Ectodermal cell (in vitro differentiated cells): Measurements from ENCODE around the gene IRF7.
"Not testable (repeated sequence)": the region's sequence is repeated elsewhere in the genome, so short reads cannot be mapped to it uniquely, and the experiment has no call there.

Source experiments
- H3K27ac ChIP-seq: 2 replicates; pipeline ENCODE4 v1.7.0; 2013; ENCODE audit warnings: mild to moderate bottlenecking, low read depth, low read length; ENCODE audit not compliant: insufficient read depth, poor library complexity, severe bottlenecking
- H3K27me3 ChIP-seq: 2 replicates; pipeline ENCODE4 v1.7.0; 2013; ENCODE audit warnings: mild to moderate bottlenecking, low read length; ENCODE audit not compliant: insufficient read depth, control insufficient read depth, poor library complexity, severe bottlenecking
- H3K36me3 ChIP-seq: one replicate; pipeline ENCODE4 v1.7.0; 2013; ENCODE audit warnings: low read length; ENCODE audit not compliant: control insufficient read depth, insufficient read depth
- H3K4me1 ChIP-seq: one replicate; pipeline ENCODE4 v1.7.0; 2013; ENCODE audit warnings: low read length; ENCODE audit not compliant: control insufficient read depth, insufficient read depth
- H3K4me3 ChIP-seq: 2 replicates; pipeline ENCODE4 v1.7.0; 2013; ENCODE audit warnings: low read depth, low read length, control low read depth; ENCODE audit not compliant: insufficient read depth
- H3K9me3 ChIP-seq: 2 replicates; pipeline ENCODE4 v1.7.0; 2013; ENCODE audit warnings: mild to moderate bottlenecking, low read length, moderate library complexity; ENCODE audit not compliant: control insufficient read depth
- WGBS, 2 experiments: methylation state at CpG; one replicate each; pipeline ENCODE4 v1.1.7; 2013; ENCODE audit warnings: missing lambda C conversion rate in 2 of 2; 5-methylcytosine and 5-hydroxymethylcytosine counted together

IRF7 gene

DNA sequence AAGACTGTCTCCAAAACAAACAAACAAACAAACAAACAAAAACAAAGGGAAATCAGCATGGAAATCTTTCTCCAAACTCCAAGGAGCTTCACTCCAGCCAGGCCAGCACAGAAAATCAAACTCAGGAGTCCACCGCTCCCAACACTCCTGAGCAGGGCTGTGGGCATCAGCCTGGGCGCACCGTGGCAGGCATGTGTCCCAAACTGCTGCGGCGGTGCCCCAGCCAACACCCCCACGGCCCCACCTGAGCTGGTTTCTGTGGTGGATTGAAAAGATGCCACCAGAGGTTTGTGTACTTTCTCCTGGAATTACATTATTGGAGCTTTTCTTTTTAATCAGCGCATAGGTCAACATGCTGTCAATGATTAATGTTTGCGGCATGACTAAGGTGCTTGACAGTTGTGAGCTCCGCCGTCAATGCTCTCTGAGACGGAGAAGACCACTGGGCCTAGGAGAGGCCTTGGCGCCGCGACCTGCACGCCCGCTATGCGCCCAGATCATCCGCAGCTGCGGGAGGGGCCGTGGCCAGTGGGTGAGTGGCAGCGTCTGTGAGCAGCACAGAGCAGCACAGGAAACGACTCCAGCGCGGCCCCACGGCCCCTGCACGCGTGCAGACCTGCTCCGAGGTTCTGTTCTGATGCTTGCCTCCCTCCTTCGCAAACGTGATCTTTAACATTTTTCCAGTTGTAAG is 39.4 kb upstream of the IRF7 start:
- H3K9me3 ChIP-seq: no peaks in the 10 kb centered on the region
- no peaks in the 10 kb centered on the region for H3K4me1 ChIP-seq
- no peaks in the 10 kb centered on the region for H3K27me3 ChIP-seq
- H3K27ac ChIP-seq: no peak overlapping the region
- WGBS, 2 experiments: 95% methylated on average over 30 of the region's 30 CpGs
- H3K4me3 ChIP-seq: no peak overlapping the region
- H3K36me3 ChIP-seq: peaks cover 7% of the 10 kb centered on the region

DNA sequence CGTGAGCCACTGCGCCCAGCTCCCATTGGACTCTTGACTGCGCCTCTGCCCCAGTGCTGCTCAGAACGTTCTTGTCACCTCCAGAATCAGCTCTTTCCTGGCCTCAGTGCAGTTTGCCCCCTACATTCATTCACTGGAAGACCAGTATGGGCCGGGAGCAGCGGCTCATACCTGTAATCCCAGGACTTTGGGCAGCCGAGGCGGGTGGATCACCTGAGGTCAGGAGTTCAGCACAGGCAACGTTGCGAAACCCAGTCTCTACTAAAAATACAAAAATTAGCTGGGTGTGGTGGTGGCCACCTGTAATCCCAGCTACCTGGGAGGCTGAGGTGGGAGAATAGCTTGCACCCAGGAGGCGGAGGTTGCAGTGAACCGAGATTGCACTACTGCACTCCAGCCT is 38.7 kb upstream of the IRF7 start:
- not testable (repeated sequence) for H3K4me1 ChIP-seq, H3K4me3 ChIP-seq, H3K36me3 ChIP-seq, H3K27ac ChIP-seq, H3K27me3 ChIP-seq, H3K9me3 ChIP-seq
- 90% methylated on average over 12 of the region's 12 CpGs for WGBS, 2 experiments

DNA sequence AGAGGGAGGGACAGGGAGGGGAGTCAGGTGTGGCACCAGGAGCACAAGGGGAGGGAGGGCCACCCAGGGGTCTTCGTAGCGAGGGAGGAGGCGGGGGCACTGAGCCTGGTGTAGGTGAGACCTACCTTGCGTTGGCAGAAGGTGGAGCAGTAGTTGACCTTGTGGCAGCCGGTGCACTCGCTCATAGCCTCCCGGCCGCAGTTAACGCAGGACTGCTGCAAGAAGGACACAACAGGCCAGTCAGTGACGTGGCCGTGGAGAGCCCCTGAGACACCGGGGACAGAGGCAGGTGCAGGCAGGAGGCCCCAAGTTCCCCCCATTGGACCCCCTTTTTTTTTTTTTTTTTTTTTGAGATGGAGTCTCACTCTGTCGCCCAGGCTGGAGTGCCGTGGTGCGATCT is 38.1 kb upstream of the IRF7 start:
- WGBS, 2 experiments: 93 to 94% methylated on average over 15 of the region's 15 CpGs
- Histone ChIP-seq H3K27ac (no peak overlapping the region), H3K4me3 (no peak overlapping the region), H3K9me3 (no peaks in the 10 kb centered on the region), H3K36me3 (peaks cover 7% of the 10 kb centered on the region), H3K4me1 (no peaks in the 10 kb centered on the region), H3K27me3 (no peaks in the 10 kb centered on the region)

DNA sequence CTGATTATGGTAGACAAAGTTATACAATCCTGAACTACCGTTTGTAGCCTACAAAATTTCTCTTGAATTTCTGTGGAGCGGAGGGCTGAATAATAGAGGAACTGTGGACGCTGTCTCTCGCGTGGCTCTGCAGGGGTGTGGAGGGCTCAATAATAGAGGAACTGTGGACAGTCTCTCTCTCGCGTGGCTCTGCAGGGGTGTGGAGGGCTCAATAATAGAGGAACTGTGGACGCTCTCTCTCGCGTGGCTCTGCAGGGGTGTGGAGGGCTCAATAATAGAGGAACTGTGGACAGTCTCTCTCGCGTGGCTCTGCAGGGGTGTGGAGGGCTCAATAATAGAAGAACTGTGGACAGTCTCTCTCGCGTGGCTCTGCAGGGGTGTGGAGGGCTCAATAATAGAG is 37.4 kb upstream of the IRF7 start:
- not testable (repeated sequence) for H3K36me3 ChIP-seq, H3K27ac ChIP-seq, H3K27me3 ChIP-seq, H3K4me1 ChIP-seq, H3K9me3 ChIP-seq, H3K4me3 ChIP-seq
- WGBS, 2 experiments: 93 to 97% methylated on average over 14 of the region's 14 CpGs

DNA sequence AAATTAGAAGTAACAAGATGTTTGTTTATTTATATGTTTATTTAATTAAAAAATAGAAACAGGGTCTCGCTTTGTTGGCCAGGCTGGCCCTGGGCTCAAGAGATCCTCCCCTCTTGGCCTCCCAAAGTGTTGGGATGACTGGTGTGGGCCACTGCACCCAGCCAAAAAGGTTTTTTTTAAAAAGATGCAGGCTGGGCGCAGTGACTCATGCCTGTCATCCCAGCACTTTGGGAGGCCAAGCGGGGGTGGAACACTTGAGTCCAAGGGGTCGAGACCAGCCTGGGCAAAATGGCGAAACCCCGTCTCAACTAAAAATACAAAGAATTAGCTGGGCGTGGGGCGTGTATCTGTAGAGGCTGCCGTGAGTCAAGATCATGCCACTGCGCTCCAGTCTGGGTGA is 34.7 kb upstream of the IRF7 start:
- 96 to 97% methylated on average over 10 of the region's 10 CpGs for WGBS, 2 experiments
- Histone ChIP-seq H3K27me3 (no peaks in the 10 kb centered on the region), H3K9me3 (no peaks in the 10 kb centered on the region), H3K4me1 (no peaks in the 10 kb centered on the region), H3K36me3 (peaks cover 12% of the 10 kb centered on the region), H3K4me3 (no peak overlapping the region), H3K27ac (no peak overlapping the region)

DNA sequence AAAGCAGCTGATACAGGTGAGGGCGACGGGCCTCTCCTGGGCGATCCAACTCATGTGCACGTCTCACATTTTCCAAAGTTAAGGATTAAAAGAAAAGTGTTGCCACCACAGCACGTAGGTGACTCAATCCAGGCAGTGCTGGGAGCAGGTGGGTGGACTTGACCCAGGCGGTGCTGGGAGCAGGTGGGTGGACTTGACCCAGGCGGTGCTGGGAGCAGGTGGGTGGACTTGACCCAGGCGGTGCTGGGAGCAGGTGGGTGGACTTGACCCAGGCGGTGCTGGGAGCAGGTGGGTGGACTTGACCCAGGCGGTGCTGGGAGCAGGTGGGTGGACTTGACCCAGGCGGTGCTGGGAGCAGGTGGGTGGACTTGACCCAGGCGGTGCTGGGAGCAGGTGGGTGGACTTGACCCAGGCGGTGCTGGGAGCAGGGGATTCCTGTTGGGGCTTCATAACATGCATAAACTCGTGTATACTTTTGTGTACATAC is 32.0 kb upstream of the IRF7 start:
- not testable (repeated sequence) for H3K9me3 ChIP-seq, H3K4me3 ChIP-seq, H3K4me1 ChIP-seq, H3K27me3 ChIP-seq, H3K27ac ChIP-seq
- 96 to 99% methylated on average over 9 to 11 of the region's 14 CpGs for WGBS, 2 experiments
- peaks cover 13% of the 10 kb centered on the region for H3K36me3 ChIP-seq

DNA sequence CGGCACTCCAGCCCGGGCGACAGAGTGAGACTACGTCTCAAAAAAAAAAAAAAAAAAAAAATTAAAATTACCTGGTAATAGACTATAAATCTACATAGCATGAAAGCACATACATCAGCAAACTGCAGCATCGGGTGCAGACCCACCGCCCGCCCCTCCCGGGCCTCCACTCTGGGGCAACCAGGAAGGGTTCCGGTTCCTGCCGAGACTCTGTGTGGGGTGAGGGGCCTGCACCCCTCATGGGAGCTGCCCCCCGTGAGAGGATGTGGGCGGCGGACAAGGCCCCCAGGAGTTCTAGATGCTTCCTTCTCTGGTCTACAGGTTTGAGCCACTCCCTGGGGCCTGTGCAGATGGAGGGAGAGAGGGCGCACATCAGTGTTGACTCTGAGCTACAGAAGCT is 30.5 kb upstream of the IRF7 start:
- no peak overlapping the region for H3K4me3 ChIP-seq
- 94 to 97% methylated on average over 10 to 13 of the region's 14 CpGs for WGBS, 2 experiments
- H3K4me1 ChIP-seq: peaks cover under 1% of the 10 kb centered on the region
- H3K27me3 ChIP-seq: no peaks in the 10 kb centered on the region
- peaks cover 13% of the 10 kb centered on the region for H3K36me3 ChIP-seq
- no peaks in the 10 kb centered on the region for H3K9me3 ChIP-seq
- no peak overlapping the region for H3K27ac ChIP-seq

DNA sequence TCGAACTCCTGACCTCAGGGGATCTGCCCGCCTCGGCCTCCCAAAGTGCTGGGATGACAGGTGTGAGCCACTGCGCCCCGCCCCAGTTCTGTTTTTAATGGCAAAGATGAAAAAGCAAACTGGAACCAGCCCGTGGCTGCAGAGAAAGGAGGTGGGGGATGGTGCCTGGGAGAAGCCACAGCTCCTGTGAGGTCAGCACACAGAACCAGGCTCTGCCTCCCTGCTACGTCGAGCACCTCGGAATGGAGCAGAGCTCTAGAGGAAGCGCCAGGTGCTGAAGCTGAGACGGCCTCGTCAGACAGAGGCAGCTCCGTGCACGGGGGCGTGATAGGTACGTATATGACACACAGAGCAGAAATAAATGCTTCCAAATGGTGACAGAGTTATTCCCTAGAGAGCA is 29.8 kb upstream of the IRF7 start:
- Histone ChIP-seq H3K36me3 (peaks cover 7% of the 10 kb centered on the region), H3K9me3 (no peaks in the 10 kb centered on the region), H3K27me3 (peaks cover 1% of the 10 kb centered on the region), H3K4me3 (no peak overlapping the region), H3K4me1 (peaks cover 7% of the 10 kb centered on the region), H3K27ac (no peak overlapping the region)
- 90 to 91% methylated on average over 16 of the region's 16 CpGs for WGBS, 2 experiments

DNA sequence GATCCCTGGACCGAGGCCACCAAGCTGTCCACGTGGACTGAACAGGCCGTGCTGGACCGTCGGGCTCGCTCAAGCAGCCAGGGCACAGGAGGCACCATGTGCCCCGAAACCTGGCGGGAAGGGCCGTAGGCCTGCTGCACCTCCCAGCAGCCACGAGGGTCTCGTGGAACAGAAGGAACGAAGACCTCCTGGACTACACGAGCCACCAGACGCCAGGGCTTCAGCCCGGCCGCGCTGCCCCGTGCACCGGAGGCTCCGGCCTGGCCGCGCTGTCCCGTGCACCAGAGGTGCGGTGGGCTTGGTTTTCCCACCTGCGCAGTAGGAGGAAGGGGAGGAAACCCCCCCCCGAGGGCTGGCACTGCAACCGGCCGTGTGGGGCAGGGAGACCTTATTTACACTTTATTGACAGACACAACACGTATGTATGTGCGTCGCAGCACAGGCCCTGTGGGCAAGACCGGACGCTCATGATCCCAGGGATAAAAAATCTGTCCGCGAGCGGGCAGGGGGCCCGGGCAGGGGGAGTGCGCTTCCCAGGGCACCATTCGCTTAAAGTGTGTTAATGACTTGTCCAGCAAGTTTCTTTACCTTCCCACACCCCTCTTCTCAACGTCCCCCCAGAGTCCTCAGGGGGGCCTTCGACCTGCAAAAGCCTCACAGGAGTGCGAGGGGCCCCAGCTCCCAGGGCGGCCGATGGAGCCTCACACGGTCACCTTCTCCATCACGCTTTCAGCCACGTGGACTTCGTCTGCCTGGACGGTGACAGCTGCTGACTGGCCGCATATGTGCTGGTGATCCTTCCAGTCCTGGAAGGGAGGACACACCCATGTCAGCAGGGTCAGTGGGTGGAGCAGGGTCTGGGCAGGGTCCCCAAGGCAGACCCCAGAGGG is 28.3 kb upstream of the IRF7 start:
- Histone ChIP-seq H3K9me3 (no peaks in the 10 kb centered on the region), H3K4me1 (peaks cover 11% of the 10 kb centered on the region), H3K27me3 (peaks cover 10% of the 10 kb centered on the region), H3K36me3 (peaks cover 7% of the 10 kb centered on the region), H3K4me3 (no peak overlapping the region), H3K27ac (no peak overlapping the region)
- 94 to 95% methylated on average over 50 of the region's 50 CpGs for WGBS, 2 experiments

DNA sequence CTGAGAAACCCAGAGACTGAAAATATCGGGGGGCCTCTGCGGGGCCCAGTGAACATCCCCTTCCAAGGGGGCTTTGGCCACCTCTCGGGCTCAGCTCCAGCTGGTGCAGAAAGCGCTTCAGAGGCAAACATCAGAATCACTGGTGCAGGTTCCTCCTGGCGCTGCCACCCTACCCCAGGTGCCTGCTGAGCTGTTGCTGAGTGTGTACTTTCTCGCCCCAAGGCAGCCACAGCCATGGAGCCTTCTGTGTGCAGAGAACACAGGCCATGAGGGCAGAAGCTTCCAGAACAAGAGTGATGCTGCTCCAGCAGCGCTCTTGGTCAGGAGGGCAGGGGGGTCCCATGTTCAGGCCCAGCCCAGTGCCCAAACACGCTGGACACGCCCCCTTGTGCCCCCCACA is 27.6 kb upstream of the IRF7 start:
- no peaks in the 10 kb centered on the region for H3K9me3 ChIP-seq
- H3K4me3 ChIP-seq: no peak overlapping the region
- 94% methylated on average over 9 of the region's 9 CpGs for WGBS, 2 experiments
- H3K4me1 ChIP-seq: peaks cover 15% of the 10 kb centered on the region
- no peak overlapping the region for H3K27ac ChIP-seq
- peaks cover 14% of the 10 kb centered on the region for H3K27me3 ChIP-seq
- peaks cover 7% of the 10 kb centered on the region for H3K36me3 ChIP-seq
